ENCODE data around the gene FAF2.

- no peak for TF ChIP-seq CTCF (IDR thresholded peaks at IDR 0.05)
- no peak for TF ChIP-seq SP1 (CRISPR knock-in tag; conservative IDR thresholded peaks at IDR 0.05)
- TF ChIP-seq NFYB (CRISPR knock-in tag; conservative IDR thresholded peaks at IDR 0.05; ENCODE audit: low read depth), result no peak
- TF ChIP-seq, protein P1, sequence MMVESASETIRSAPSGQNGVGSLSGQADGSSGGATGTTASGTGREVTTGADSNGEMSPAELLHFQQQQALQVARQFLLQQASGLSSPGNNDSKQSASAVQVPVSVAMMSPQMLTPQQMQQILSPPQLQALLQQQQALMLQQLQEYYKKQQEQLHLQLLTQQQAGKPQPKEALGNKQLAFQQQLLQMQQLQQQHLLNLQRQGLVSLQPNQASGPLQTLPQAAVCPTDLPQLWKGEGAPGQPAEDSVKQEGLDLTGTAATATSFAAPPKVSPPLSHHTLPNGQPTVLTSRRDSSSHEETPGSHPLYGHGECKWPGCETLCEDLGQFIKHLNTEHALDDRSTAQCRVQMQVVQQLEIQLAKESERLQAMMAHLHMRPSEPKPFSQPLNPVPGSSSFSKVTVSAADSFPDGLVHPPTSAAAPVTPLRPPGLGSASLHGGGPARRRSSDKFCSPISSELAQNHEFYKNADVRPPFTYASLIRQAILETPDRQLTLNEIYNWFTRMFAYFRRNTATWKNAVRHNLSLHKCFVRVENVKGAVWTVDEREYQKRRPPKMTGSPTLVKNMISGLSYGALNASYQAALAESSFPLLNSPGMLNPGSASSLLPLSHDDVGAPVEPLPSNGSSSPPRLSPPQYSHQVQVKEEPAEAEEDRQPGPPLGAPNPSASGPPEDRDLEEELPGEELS (CRISPR knock-in tag; IDR thresholded peaks at IDR 0.05), result no peak
- TF ChIP-seq, protein P2, sequence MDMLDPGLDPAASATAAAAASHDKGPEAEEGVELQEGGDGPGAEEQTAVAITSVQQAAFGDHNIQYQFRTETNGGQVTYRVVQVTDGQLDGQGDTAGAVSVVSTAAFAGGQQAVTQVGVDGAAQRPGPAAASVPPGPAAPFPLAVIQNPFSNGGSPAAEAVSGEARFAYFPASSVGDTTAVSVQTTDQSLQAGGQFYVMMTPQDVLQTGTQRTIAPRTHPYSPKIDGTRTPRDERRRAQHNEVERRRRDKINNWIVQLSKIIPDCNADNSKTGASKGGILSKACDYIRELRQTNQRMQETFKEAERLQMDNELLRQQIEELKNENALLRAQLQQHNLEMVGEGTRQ (CRISPR knock-in tag; IDR thresholded peaks at IDR 0.05), result no peak
- TF ChIP-seq, protein P3, sequence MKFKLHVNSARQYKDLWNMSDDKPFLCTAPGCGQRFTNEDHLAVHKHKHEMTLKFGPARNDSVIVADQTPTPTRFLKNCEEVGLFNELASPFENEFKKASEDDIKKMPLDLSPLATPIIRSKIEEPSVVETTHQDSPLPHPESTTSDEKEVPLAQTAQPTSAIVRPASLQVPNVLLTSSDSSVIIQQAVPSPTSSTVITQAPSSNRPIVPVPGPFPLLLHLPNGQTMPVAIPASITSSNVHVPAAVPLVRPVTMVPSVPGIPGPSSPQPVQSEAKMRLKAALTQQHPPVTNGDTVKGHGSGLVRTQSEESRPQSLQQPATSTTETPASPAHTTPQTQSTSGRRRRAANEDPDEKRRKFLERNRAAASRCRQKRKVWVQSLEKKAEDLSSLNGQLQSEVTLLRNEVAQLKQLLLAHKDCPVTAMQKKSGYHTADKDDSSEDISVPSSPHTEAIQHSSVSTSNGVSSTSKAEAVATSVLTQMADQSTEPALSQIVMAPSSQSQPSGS (CRISPR knock-in tag; IDR thresholded peaks at IDR 0.05; ENCODE audit: borderline replicate concordance, low read depth), result no peak
- no peak for TF ChIP-seq TEAD1 (CRISPR knock-in tag; IDR thresholded peaks at IDR 0.05)
- no peak for TF ChIP-seq ZNF121 (CRISPR knock-in tag; IDR thresholded peaks at IDR 0.05)
- TF ChIP-seq TEAD4 (CRISPR knock-in tag; IDR thresholded peaks at IDR 0.05), result no peak
- TF ChIP-seq, protein P4, sequence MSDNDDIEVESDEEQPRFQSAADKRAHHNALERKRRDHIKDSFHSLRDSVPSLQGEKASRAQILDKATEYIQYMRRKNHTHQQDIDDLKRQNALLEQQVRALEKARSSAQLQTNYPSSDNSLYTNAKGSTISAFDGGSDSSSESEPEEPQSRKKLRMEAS (CRISPR knock-in tag; IDR thresholded peaks at IDR 0.05), result no peak
- TF ChIP-seq SMAD3 (CRISPR knock-in tag; IDR thresholded peaks at IDR 0.05; ENCODE audit: borderline replicate concordance), result no peak
- no peak for TF ChIP-seq NR3C1 (CRISPR knock-in tag; conservative IDR thresholded peaks at IDR 0.05; ENCODE audit: low read depth)
Observed at GRCh38 chr5:176557846-176558245, 109.7 kb downstream of the FAF2 start.
